Activated B cell treated with CpG ODN at 0.5 μM for 24 hours (primary cell): ENCODE data around the gene STK11IP. TPM values are rescaled to one million over a fixed set of nuclear protein-coding genes. Genes with fewer than 3 reads are reported as not detected.

ENCODE experiments used
- ATAC-seq: fragments of 200-7000 bp; cut with Tn5 transposase; one replicate; pipeline ENCODE4 v1.10.0; 2021; ENCODE audit warnings: low read depth, mild to moderate bottlenecking, moderate library complexity
- CTCF ChIA-PET: fragments of 350-600 bp; sonication (Branson Sonifier 250); formaldehyde crosslinking; loops from one replicate; lab custom pipeline; 2021; ENCODE audit warnings: antibody characterized with exemption; lab: Charles Lee
- POLR2A ChIA-PET: fragments of 350-600 bp; sonication (Branson Sonifier 250); formaldehyde crosslinking; loops from one replicate; lab custom pipeline; 2021; ENCODE audit warnings: antibody characterized with exemption; lab: Charles Lee
- DNase-seq: peaks from one replicate; pipeline ENCODE4 v3.0.0; 2022
- H3K27ac Mint-ChIP-seq: one replicate; pipeline ENCODE4 v1.8.0; 2020; ENCODE audit warnings: mixed read lengths
- H3K27me3 Mint-ChIP-seq: one replicate; pipeline ENCODE4 v1.8.0; 2021; ENCODE audit warnings: mixed read lengths
- H3K36me3 Mint-ChIP-seq: one replicate; pipeline ENCODE4 v1.8.0; 2021; ENCODE audit warnings: low read depth, mixed read lengths
- H3K4me1 Mint-ChIP-seq: one replicate; pipeline ENCODE4 v1.8.0; 2021; ENCODE audit warnings: mixed read lengths
- H3K4me3 Mint-ChIP-seq: one replicate; pipeline ENCODE4 v1.8.0; 2020; ENCODE audit warnings: mild to moderate bottlenecking, mixed read lengths
- H3K9me3 Mint-ChIP-seq: one replicate; pipeline ENCODE4 v1.8.0; 2020; ENCODE audit warnings: mixed read lengths
- CTCF ChIP-seq: fragments of 200-600 bp; IDR thresholded peaks from one replicate; pipeline ENCODE4 v1.8.0; 2022; ENCODE audit warnings: antibody characterized with exemption, mild to moderate bottlenecking
- intact Hi-C: fragments of 100-400 bp; cut with micrococcal nuclease; formaldehyde crosslinking; loops from one replicate; pipeline ENCODE4 v1.15.1; 2024
- total RNA-seq: library from RNA; stranded (reverse); gene quantifications from 2 replicates; pipeline ENCODE4 v1.2.3, GENCODE V29; 2022

The STK11IP gene
- total RNA-seq, 1 donor from 2014 or later, result 53.6 TPM

- no peak overlapping the region for H3K27ac Mint-ChIP-seq
- H3K9me3 Mint-ChIP-seq, result no peaks in the 10 kb centered on the region
- H3K36me3 Mint-ChIP-seq, result peaks cover 80% of the 10 kb centered on the region
Measured at GRCh38 chr2:219605607-219605954, 7.9 kb downstream of the STK11IP start.

GRCh38 chr2:219607931-219608330, 10.3 kb downstream of the STK11IP start:
- intact Hi-C loops, result no loop called here
- DNase-seq (no peak), ATAC-seq (no peak)
- TF ChIP-seq CTCF, result no peak
- H3K9me3 Mint-ChIP-seq, result no peaks in the 10 kb centered on the region
- ChIA-PET POLR2A (no interaction called here), CTCF (no interaction called here)
- peaks cover 80% of the 10 kb centered on the region for H3K36me3 Mint-ChIP-seq
- peaks cover 25% of the 10 kb centered on the region for H3K4me1 Mint-ChIP-seq
- H3K4me3 Mint-ChIP-seq, result no peak overlapping the region
- no peak overlapping the region for H3K27ac Mint-ChIP-seq
- H3K27me3 Mint-ChIP-seq, result no peaks in the 10 kb centered on the region

More at GRCh38 chr2:219605607-219605954, 7.9 kb downstream of the STK11IP start:
- POLR2A ChIA-PET, result no interaction called here
- intact Hi-C loops, result no loop called here
- Mint-ChIP-seq H3K4me3 (no peak overlapping the region), H3K4me1 (peaks cover 14% of the 10 kb centered on the region), H3K27me3 (no peaks in the 10 kb centered on the region)
- DNase-seq (no peak), ATAC-seq (no peak)
- CTCF ChIA-PET, result no interaction called here
- TF ChIP-seq CTCF, result no peak

GRCh38 chr2:219608399-219608964, 10.8 kb downstream of the STK11IP start:
- H3K9me3 Mint-ChIP-seq, result no peaks in the 10 kb centered on the region
- CTCF ChIA-PET, result no interaction called here
- H3K27me3 Mint-ChIP-seq, result no peaks in the 10 kb centered on the region
- peaks cover 23% of the 10 kb centered on the region for H3K4me1 Mint-ChIP-seq
- no peak for TF ChIP-seq CTCF
- DNase-seq, result no peak
- intact Hi-C loops, result no loop called here
- no peak overlapping the region for H3K27ac Mint-ChIP-seq
- POLR2A ChIA-PET, result no interaction called here
- no peak overlapping the region for H3K4me3 Mint-ChIP-seq
- no peak for ATAC-seq
- peaks cover 81% of the 10 kb centered on the region for H3K36me3 Mint-ChIP-seq

GRCh38 chr2:219609149-219609750, 11.6 kb downstream of the STK11IP start:
- ChIA-PET POLR2A (no interaction called here), CTCF (no interaction called here)
- H3K4me3 Mint-ChIP-seq, result no peak overlapping the region
- no peak overlapping the region for H3K27ac Mint-ChIP-seq
- H3K27me3 Mint-ChIP-seq, result no peaks in the 10 kb centered on the region
- ATAC-seq (no peak), DNase-seq (no peak)
- H3K4me1 Mint-ChIP-seq, result peaks cover 15% of the 10 kb centered on the region
- TF ChIP-seq CTCF, result no peak
- intact Hi-C loops, result no loop called here
- H3K36me3 Mint-ChIP-seq, result peaks cover 78% of the 10 kb centered on the region
- no peaks in the 10 kb centered on the region for H3K9me3 Mint-ChIP-seq

- Mint-ChIP-seq H3K4me1 (peaks cover 12% of the 10 kb centered on the region), H3K9me3 (no peaks in the 10 kb centered on the region), H3K27me3 (no peaks in the 10 kb centered on the region), H3K36me3 (peaks cover 77% of the 10 kb centered on the region), H3K27ac (no peak overlapping the region), H3K4me3 (no peak overlapping the region)
- ATAC-seq (no peak), DNase-seq (no peak)
- ChIA-PET CTCF (no interaction called here), POLR2A (no interaction called here)
- TF ChIP-seq CTCF, result no peak
- intact Hi-C loops, result no loop called here
Measured at GRCh38 chr2:219611306-219611705, 13.6 kb downstream of the STK11IP start.
